Measurements from ENCODE around the gene ZNF462.

Gene ZNF462

DNA sequence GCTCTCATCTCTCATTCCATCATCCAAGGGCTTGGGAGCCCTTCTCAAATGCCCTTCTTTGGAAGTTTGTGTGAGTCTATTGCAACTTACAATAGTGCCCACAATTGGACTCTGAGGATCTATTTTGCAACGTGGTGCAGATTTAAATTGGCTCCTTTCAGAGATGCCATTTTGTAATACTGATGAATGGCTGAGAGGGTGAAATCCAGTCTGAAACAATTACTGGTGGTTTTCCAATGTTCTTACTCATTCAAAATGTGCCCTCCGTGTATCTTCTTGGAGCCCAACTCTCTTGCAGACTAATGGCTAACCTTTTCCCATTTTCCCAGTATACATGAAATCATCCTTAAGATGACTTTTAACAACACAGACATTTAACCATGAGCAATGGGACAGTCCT, 6.1 kb downstream of the ZNF462 start:
- no peak for TF ChIP-seq ZBTB7A (IDR thresholded peaks at IDR 0.05; ENCODE audit: low read depth)
- TF ChIP-seq, protein P1, sequence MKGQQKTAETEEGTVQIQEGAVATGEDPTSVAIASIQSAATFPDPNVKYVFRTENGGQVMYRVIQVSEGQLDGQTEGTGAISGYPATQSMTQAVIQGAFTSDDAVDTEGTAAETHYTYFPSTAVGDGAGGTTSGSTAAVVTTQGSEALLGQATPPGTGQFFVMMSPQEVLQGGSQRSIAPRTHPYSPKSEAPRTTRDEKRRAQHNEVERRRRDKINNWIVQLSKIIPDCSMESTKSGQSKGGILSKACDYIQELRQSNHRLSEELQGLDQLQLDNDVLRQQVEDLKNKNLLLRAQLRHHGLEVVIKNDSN (IDR thresholded peaks at IDR 0.05), result no peak
- TF ChIP-seq EP300 (IDR thresholded peaks at IDR 0.05; ENCODE audit: borderline replicate concordance), result no peak
- TF ChIP-seq CEBPB (IDR thresholded peaks at IDR 0.05), result no peak
- TF ChIP-seq, protein P2, sequence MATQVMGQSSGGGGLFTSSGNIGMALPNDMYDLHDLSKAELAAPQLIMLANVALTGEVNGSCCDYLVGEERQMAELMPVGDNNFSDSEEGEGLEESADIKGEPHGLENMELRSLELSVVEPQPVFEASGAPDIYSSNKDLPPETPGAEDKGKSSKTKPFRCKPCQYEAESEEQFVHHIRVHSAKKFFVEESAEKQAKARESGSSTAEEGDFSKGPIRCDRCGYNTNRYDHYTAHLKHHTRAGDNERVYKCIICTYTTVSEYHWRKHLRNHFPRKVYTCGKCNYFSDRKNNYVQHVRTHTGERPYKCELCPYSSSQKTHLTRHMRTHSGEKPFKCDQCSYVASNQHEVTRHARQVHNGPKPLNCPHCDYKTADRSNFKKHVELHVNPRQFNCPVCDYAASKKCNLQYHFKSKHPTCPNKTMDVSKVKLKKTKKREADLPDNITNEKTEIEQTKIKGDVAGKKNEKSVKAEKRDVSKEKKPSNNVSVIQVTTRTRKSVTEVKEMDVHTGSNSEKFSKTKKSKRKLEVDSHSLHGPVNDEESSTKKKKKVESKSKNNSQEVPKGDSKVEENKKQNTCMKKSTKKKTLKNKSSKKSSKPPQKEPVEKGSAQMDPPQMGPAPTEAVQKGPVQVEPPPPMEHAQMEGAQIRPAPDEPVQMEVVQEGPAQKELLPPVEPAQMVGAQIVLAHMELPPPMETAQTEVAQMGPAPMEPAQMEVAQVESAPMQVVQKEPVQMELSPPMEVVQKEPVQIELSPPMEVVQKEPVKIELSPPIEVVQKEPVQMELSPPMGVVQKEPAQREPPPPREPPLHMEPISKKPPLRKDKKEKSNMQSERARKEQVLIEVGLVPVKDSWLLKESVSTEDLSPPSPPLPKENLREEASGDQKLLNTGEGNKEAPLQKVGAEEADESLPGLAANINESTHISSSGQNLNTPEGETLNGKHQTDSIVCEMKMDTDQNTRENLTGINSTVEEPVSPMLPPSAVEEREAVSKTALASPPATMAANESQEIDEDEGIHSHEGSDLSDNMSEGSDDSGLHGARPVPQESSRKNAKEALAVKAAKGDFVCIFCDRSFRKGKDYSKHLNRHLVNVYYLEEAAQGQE (IDR thresholded peaks at IDR 0.05; ENCODE audit: low read depth), result no peak
- TF ChIP-seq TEAD4 (IDR thresholded peaks at IDR 0.05), result no peak
- no peak for TF ChIP-seq TAF1 (IDR thresholded peaks at IDR 0.05; ENCODE audit: low read depth)
- TF ChIP-seq EGR1 (IDR thresholded peaks at IDR 0.05), result no peak
- no peak for TF ChIP-seq MAX (IDR thresholded peaks at IDR 0.05)
- TF ChIP-seq YY1 (IDR thresholded peaks at IDR 0.05; ENCODE audit: low read depth), result no peak
- TF ChIP-seq CREB1 (IDR thresholded peaks at IDR 0.05; ENCODE audit: low read depth), result no peak
- TF ChIP-seq RAD21 (IDR thresholded peaks at IDR 0.05; ENCODE audit: low read depth), result no peak
- TF ChIP-seq NFIC (IDR thresholded peaks at IDR 0.05), result no peak
- no peak for TF ChIP-seq FOXM1 (IDR thresholded peaks at IDR 0.05; ENCODE audit: borderline replicate concordance, low read depth)

GRCh38 chr9:106869458-106869857, 6.5 kb downstream of the ZNF462 start:
- TF ChIP-seq, protein P1 (IDR thresholded peaks at IDR 0.05), result no peak
- no peak for TF ChIP-seq CREB1 (IDR thresholded peaks at IDR 0.05; ENCODE audit: low read depth)
- no peak for TF ChIP-seq FOXM1 (IDR thresholded peaks at IDR 0.05; ENCODE audit: borderline replicate concordance, low read depth)
- TF ChIP-seq, protein P2 (IDR thresholded peaks at IDR 0.05; ENCODE audit: low read depth), result no peak
- no peak for TF ChIP-seq YY1 (IDR thresholded peaks at IDR 0.05; ENCODE audit: low read depth)
- TF ChIP-seq TEAD4 (IDR thresholded peaks at IDR 0.05), result no peak
- TF ChIP-seq EP300 (IDR thresholded peaks at IDR 0.05; ENCODE audit: borderline replicate concordance), result no peak

DNA sequence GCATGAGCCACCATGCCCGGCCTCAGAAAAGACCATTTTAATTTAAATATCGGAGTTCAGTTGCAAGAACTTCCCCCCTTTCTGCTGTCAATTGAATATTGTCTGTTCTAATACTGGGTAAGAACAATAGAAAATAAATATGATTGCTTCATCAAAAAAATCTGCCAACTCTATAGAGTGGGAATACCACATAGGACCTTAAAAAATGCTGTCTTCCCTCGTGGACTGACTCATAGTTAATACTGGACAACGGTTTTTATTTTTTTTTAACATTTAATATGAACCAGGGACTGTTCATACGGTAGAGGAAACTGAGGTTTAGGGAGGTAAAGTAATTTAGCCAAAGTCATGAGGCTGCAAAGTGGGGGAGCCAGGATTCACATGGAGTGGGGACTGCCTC, 9.7 kb downstream of the ZNF462 start:
- TF ChIP-seq ZBTB7A (IDR thresholded peaks at IDR 0.05; ENCODE audit: low read depth) (no peak), MAX (IDR thresholded peaks at IDR 0.05) (no peak), RAD21 (IDR thresholded peaks at IDR 0.05; ENCODE audit: low read depth) (no peak), NFIC (IDR thresholded peaks at IDR 0.05) (no peak), TCF12 (IDR thresholded peaks at IDR 0.05; ENCODE audit: low read depth) (no peak), EP300 (IDR thresholded peaks at IDR 0.05; ENCODE audit: borderline replicate concordance) (no peak), TAF1 (IDR thresholded peaks at IDR 0.05; ENCODE audit: low read depth) (no peak), CEBPB (IDR thresholded peaks at IDR 0.05) (no peak), FOXM1 (IDR thresholded peaks at IDR 0.05; ENCODE audit: borderline replicate concordance, low read depth) (no peak), YY1 (IDR thresholded peaks at IDR 0.05; ENCODE audit: low read depth) (no peak), TEAD4 (IDR thresholded peaks at IDR 0.05) (no peak), EGR1 (IDR thresholded peaks at IDR 0.05) (no peak), CREB1 (IDR thresholded peaks at IDR 0.05; ENCODE audit: low read depth) (no peak)
- TF ChIP-seq, protein P2 (IDR thresholded peaks at IDR 0.05; ENCODE audit: low read depth), result no peak

- TF ChIP-seq TAF1 (IDR thresholded peaks at IDR 0.05; ENCODE audit: low read depth), result no peak
- no peak for TF ChIP-seq TCF12 (IDR thresholded peaks at IDR 0.05; ENCODE audit: low read depth)
- TF ChIP-seq ZBTB7A (IDR thresholded peaks at IDR 0.05; ENCODE audit: low read depth), result no peak
- no peak for TF ChIP-seq RAD21 (IDR thresholded peaks at IDR 0.05; ENCODE audit: low read depth)
- no peak for TF ChIP-seq EGR1 (IDR thresholded peaks at IDR 0.05)
- TF ChIP-seq CREB1 (IDR thresholded peaks at IDR 0.05; ENCODE audit: low read depth), result no peak
- no peak for TF ChIP-seq MAX (IDR thresholded peaks at IDR 0.05)
- TF ChIP-seq FOXM1 (IDR thresholded peaks at IDR 0.05; ENCODE audit: borderline replicate concordance, low read depth), result no peak
- TF ChIP-seq NFIC (IDR thresholded peaks at IDR 0.05), result no peak
- no peak for TF ChIP-seq TEAD4 (IDR thresholded peaks at IDR 0.05)
- no peak for TF ChIP-seq YY1 (IDR thresholded peaks at IDR 0.05; ENCODE audit: low read depth)
- TF ChIP-seq EP300 (IDR thresholded peaks at IDR 0.05; ENCODE audit: borderline replicate concordance), result no peak
- TF ChIP-seq, protein P2 (IDR thresholded peaks at IDR 0.05; ENCODE audit: low read depth), result no peak
- no peak for TF ChIP-seq CEBPB (IDR thresholded peaks at IDR 0.05)
- TF ChIP-seq, protein P1 (IDR thresholded peaks at IDR 0.05), result no peak
Observed at GRCh38 chr9:106874031-106874430, 11.1 kb downstream of the ZNF462 start.

All from Ishikawa (cell line).